Measurements from ENCODE around the gene ZNF764. TPM values are rescaled to one million over a fixed set of nuclear protein-coding genes. Genes with fewer than 3 reads are reported as not detected.
"Not testable (repeated sequence)": the region's sequence is repeated elsewhere in the genome, so short reads cannot be mapped to it uniquely, and the experiment has no call there.

Gene ZNF764
- total RNA-seq, 2 donors from 2014 or later: 19.0 TPM

DNA sequence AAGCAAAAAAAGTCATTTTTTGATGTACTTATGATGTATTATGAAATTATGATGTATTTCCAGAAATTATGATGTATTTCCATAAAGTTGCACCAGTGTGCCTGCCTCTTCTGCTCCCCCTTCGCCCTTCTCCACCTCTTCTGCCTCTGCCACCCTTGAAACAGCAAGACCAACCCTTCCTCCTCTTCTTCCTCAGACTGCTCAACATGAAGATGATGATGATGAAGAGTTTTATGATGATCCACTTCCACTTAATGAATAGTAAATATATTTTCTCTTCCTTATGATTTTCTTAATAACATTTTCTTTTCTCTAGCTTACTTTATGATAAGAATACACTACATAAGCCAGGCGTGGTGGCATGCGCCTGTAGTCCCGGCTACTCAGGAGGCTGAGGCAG lies 34.7 kb upstream of the ZNF764 start:
- no peaks in the 10 kb centered on the region for H3K4me1 Mint-ChIP-seq
- no peak overlapping the region for H3K4me3 Mint-ChIP-seq
- H3K27me3 ChIP-seq (ENCODE audit: control insufficient read depth, insufficient read depth, low read length, poor library complexity, severe bottlenecking): no peaks in the 10 kb centered on the region
- no peak overlapping the region for H3K27ac Mint-ChIP-seq
- peaks cover 6% of the 10 kb centered on the region for H3K9me3 ChIP-seq (ENCODE audit: control insufficient read depth, low read length)
- TF ChIP-seq, protein P1, sequence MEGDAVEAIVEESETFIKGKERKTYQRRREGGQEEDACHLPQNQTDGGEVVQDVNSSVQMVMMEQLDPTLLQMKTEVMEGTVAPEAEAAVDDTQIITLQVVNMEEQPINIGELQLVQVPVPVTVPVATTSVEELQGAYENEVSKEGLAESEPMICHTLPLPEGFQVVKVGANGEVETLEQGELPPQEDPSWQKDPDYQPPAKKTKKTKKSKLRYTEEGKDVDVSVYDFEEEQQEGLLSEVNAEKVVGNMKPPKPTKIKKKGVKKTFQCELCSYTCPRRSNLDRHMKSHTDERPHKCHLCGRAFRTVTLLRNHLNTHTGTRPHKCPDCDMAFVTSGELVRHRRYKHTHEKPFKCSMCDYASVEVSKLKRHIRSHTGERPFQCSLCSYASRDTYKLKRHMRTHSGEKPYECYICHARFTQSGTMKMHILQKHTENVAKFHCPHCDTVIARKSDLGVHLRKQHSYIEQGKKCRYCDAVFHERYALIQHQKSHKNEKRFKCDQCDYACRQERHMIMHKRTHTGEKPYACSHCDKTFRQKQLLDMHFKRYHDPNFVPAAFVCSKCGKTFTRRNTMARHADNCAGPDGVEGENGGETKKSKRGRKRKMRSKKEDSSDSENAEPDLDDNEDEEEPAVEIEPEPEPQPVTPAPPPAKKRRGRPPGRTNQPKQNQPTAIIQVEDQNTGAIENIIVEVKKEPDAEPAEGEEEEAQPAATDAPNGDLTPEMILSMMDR (conservative IDR thresholded peaks at IDR 0.05): no peak
- peaks cover 18% of the 10 kb centered on the region for H3K36me3 Mint-ChIP-seq (ENCODE audit: low read depth)
- no peak overlapping the region for H3K9ac ChIP-seq (ENCODE audit: extremely low read depth, low read length, poor library complexity, severe bottlenecking)
- no peak for DNase-seq
- 73 to 91% methylated on average over 3 to 4 of the region's 4 CpGs for WGBS, 2 experiments (ENCODE audit: insufficient coverage in 1 of 2, insufficient read length in 1 of 2)
- peaks cover 2% of the 10 kb centered on the region for H3K36me3 ChIP-seq (ENCODE audit: control insufficient read depth, insufficient read depth, low read length)
- H3K27ac ChIP-seq (ENCODE audit: low read depth, low read length): no peak overlapping the region
- no peaks in the 10 kb centered on the region for H3K4me1 ChIP-seq (ENCODE audit: control insufficient read depth, insufficient read depth, low read length)
- H3K4me3 ChIP-seq (ENCODE audit: low read length): no peak overlapping the region
- H3K9me3 Mint-ChIP-seq: no peaks in the 10 kb centered on the region
- no peaks in the 10 kb centered on the region for H3K27me3 Mint-ChIP-seq (ENCODE audit: insufficient read depth)

- H3K4me1 Mint-ChIP-seq; H3K9me3 Mint-ChIP-seq; H3K27me3 ChIP-seq (ENCODE audit: control insufficient read depth, insufficient read depth, low read length, poor library complexity, severe bottlenecking); H3K9me3 ChIP-seq (ENCODE audit: control insufficient read depth, low read length); H3K27ac ChIP-seq (ENCODE audit: low read depth, low read length); H3K9ac ChIP-seq (ENCODE audit: extremely low read depth, low read length, poor library complexity, severe bottlenecking); H3K27me3 Mint-ChIP-seq (ENCODE audit: insufficient read depth); DNase-seq; H3K36me3 ChIP-seq (ENCODE audit: control insufficient read depth, insufficient read depth, low read length); H3K4me3 Mint-ChIP-seq; H3K27ac Mint-ChIP-seq; H3K4me3 ChIP-seq (ENCODE audit: low read length); H3K4me1 ChIP-seq (ENCODE audit: control insufficient read depth, insufficient read depth, low read length): not testable (repeated sequence)
- WGBS, 2 experiments (ENCODE audit: insufficient coverage in 1 of 2, insufficient read length in 1 of 2): 96% methylated on average over 4 to 7 of the region's 9 CpGs
- peaks cover 32% of the 10 kb centered on the region for H3K36me3 Mint-ChIP-seq (ENCODE audit: low read depth)
Observed at GRCh38 chr16:30590869-30591268, 32.7 kb upstream of the ZNF764 start.

- H3K4me3 Mint-ChIP-seq; H3K9me3 ChIP-seq (ENCODE audit: control insufficient read depth, low read length); H3K9me3 Mint-ChIP-seq; H3K27me3 ChIP-seq (ENCODE audit: control insufficient read depth, insufficient read depth, low read length, poor library complexity, severe bottlenecking); H3K27ac Mint-ChIP-seq; H3K27ac ChIP-seq (ENCODE audit: low read depth, low read length); H3K36me3 ChIP-seq (ENCODE audit: control insufficient read depth, insufficient read depth, low read length); H3K4me1 ChIP-seq (ENCODE audit: control insufficient read depth, insufficient read depth, low read length); H3K4me1 Mint-ChIP-seq; H3K27me3 Mint-ChIP-seq (ENCODE audit: insufficient read depth); H3K9ac ChIP-seq (ENCODE audit: extremely low read depth, low read length, poor library complexity, severe bottlenecking); DNase-seq; H3K4me3 ChIP-seq (ENCODE audit: low read length): not testable (repeated sequence)
- 100% methylated on average over 1 to 2 of the region's 2 CpGs for WGBS, 2 experiments (ENCODE audit: insufficient coverage in 1 of 2, insufficient read length in 1 of 2)
- peaks cover 22% of the 10 kb centered on the region for H3K36me3 Mint-ChIP-seq (ENCODE audit: low read depth)
Observed at GRCh38 chr16:30589582-30589981, 31.4 kb upstream of the ZNF764 start.

DNA sequence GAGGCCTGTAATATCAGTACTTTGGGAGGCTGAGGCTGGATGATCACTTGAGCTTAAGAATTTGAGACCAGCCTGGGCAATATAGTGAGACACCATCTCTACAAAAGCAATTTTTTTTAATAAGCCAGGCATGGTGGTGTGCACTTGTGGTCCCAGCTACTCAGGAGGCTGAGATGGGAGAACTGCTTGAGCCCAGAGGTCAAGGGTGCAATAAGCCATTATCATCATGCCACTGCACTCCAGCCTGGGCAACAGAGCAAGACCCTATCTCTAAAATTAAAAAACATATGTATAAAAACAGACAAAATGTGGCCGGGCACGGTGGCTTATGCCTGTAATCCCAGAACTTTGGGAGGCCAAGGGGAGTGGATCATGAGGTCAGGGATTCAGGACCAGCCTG lies 30.5 kb upstream of the ZNF764 start:
- Histone ChIP-seq H3K9ac (ENCODE audit: extremely low read depth, low read length, poor library complexity, severe bottlenecking) (no peak overlapping the region), H3K9me3 (ENCODE audit: control insufficient read depth, low read length) (no peaks in the 10 kb centered on the region), H3K4me3 (ENCODE audit: low read length) (no peak overlapping the region), H3K4me1 (ENCODE audit: control insufficient read depth, insufficient read depth, low read length) (no peaks in the 10 kb centered on the region), H3K27me3 (ENCODE audit: control insufficient read depth, insufficient read depth, low read length, poor library complexity, severe bottlenecking) (no peaks in the 10 kb centered on the region), H3K27ac (ENCODE audit: low read depth, low read length) (no peak overlapping the region), H3K36me3 (ENCODE audit: control insufficient read depth, insufficient read depth, low read length) (peaks cover 12% of the 10 kb centered on the region)
- DNase-seq: no peak
- peaks cover 20% of the 10 kb centered on the region for H3K36me3 Mint-ChIP-seq (ENCODE audit: low read depth)
- no peak overlapping the region for H3K27ac Mint-ChIP-seq
- TF ChIP-seq, protein P1 (conservative IDR thresholded peaks at IDR 0.05): no peak
- H3K9me3 Mint-ChIP-seq: no peaks in the 10 kb centered on the region
- no peak overlapping the region for H3K4me3 Mint-ChIP-seq
- H3K4me1 Mint-ChIP-seq: peaks cover 6% of the 10 kb centered on the region
- 79 to 96% methylated on average over 2 of the region's 2 CpGs for WGBS, 2 experiments (ENCODE audit: insufficient coverage in 1 of 2, insufficient read length in 1 of 2)
- H3K27me3 Mint-ChIP-seq (ENCODE audit: insufficient read depth): no peaks in the 10 kb centered on the region

All from endodermal cell (in vitro differentiated cells).